ENCODE results near the gene LRRC3. TPM values are rescaled to one million over a fixed set of nuclear protein-coding genes. Genes with fewer than 3 reads are reported as not detected.
A peak's percentile ranks its signal among the peaks of the same experiment; 100 is the strongest.

LRRC3 gene
- polyA plus RNA-seq, 1 donor from 2014 or later: 0.14 TPM

- Mint-ChIP-seq H3K9me3 (no peaks in the 10 kb centered on the region), H3K27me3 (peaks cover 2% of the 10 kb centered on the region), H3K4me3 (no peak overlapping the region), H3K36me3 (peaks cover 6% of the 10 kb centered on the region), H3K27ac (no peak overlapping the region), H3K4me1 (peaks cover 2 to 7% (median 5%) of the 10 kb centered on the region in 3 donors)
These were observed 13.6 kb upstream of the LRRC3 start for GRCh38 chr21:44441581-44442265.

GRCh38 chr21:44442266-44443125 is 12.8 kb upstream of the LRRC3 start:
- H3K4me3 Mint-ChIP-seq: no peak overlapping the region
- peaks cover 2% of the 10 kb centered on the region for H3K27me3 Mint-ChIP-seq
- H3K27ac Mint-ChIP-seq: peak overlapping the region in 1 of 3 donors; percentile 47
- peaks cover 6% of the 10 kb centered on the region for H3K36me3 Mint-ChIP-seq
- peaks cover 2 to 7% (median 5%) of the 10 kb centered on the region in 3 donors for H3K4me1 Mint-ChIP-seq
- no peaks in the 10 kb centered on the region for H3K9me3 Mint-ChIP-seq

GRCh38 chr21:44443291-44443890 is 11.9 kb upstream of the LRRC3 start:
- peaks cover 6% of the 10 kb centered on the region for H3K36me3 Mint-ChIP-seq
- H3K27ac Mint-ChIP-seq: peak overlapping the region in 1 of 3 donors; percentile 5
- H3K27me3 Mint-ChIP-seq: peaks cover 2% of the 10 kb centered on the region
- H3K4me3 Mint-ChIP-seq: no peak overlapping the region
- peaks cover 2 to 7% (median 5%) of the 10 kb centered on the region in 3 donors for H3K4me1 Mint-ChIP-seq
- no peaks in the 10 kb centered on the region for H3K9me3 Mint-ChIP-seq

GRCh38 chr21:44443891-44444285 is 11.4 kb upstream of the LRRC3 start:
- Mint-ChIP-seq H3K36me3 (peaks cover 6% of the 10 kb centered on the region), H3K4me3 (no peak overlapping the region)

GRCh38 chr21:44444286-44444931 is 10.9 kb upstream of the LRRC3 start:
- H3K4me1 Mint-ChIP-seq: peaks cover 2 to 7% (median 5%) of the 10 kb centered on the region in 3 donors
- H3K27ac Mint-ChIP-seq: no peak overlapping the region
- H3K27me3 Mint-ChIP-seq: peaks cover 7% of the 10 kb centered on the region
- H3K4me3 Mint-ChIP-seq: no peak overlapping the region
- no peaks in the 10 kb centered on the region for H3K9me3 Mint-ChIP-seq
- H3K36me3 Mint-ChIP-seq: peaks cover 6% of the 10 kb centered on the region

More at GRCh38 chr21:44443891-44444285, 11.4 kb upstream of the LRRC3 start:
- Mint-ChIP-seq H3K27me3 (peaks cover 3% of the 10 kb centered on the region), H3K27ac (peak overlapping the region in 1 of 3 donors; percentile 5), H3K9me3 (no peaks in the 10 kb centered on the region), H3K4me1 (peaks cover 2 to 7% (median 5%) of the 10 kb centered on the region in 3 donors)

- Mint-ChIP-seq H3K4me3 (peak overlapping the region in 2 of 4 donors; percentile 12 to 18), H3K27ac (no peak overlapping the region), H3K36me3 (peaks cover 5% of the 10 kb centered on the region), H3K27me3 (peaks cover 7% of the 10 kb centered on the region), H3K4me1 (peaks cover 2 to 7% (median 5%) of the 10 kb centered on the region in 3 donors), H3K9me3 (no peaks in the 10 kb centered on the region)
These were observed 10.0 kb upstream of the LRRC3 start for GRCh38 chr21:44445145-44445812.

GRCh38 chr21:44448651-44449131 is 6.6 kb upstream of the LRRC3 start:
- Mint-ChIP-seq H3K27ac (no peak overlapping the region), H3K4me1 (peaks cover 2 to 7% (median 5%) of the 10 kb centered on the region in 3 donors), H3K9me3 (peaks cover 2 to 15% (median 3%) of the 10 kb centered on the region in 3 donors), H3K27me3 (peaks cover 10% of the 10 kb centered on the region), H3K36me3 (peaks cover 3% of the 10 kb centered on the region), H3K4me3 (no peak overlapping the region)

GRCh38 chr21:44449473-44450363 is 5.6 kb upstream of the LRRC3 start:
- H3K9me3 Mint-ChIP-seq: peaks cover 5 to 19% (median 9%) of the 10 kb centered on the region in 3 donors
- H3K4me3 Mint-ChIP-seq: no peak overlapping the region
- H3K27ac Mint-ChIP-seq: no peak overlapping the region
- peaks cover 2 to 7% (median 6%) of the 10 kb centered on the region in 3 donors for H3K4me1 Mint-ChIP-seq
- peaks cover 10% of the 10 kb centered on the region for H3K27me3 Mint-ChIP-seq
- peaks cover 3% of the 10 kb centered on the region for H3K36me3 Mint-ChIP-seq

GRCh38 chr21:44450402-44450801 is 4.9 kb upstream of the LRRC3 start:
- H3K27me3 Mint-ChIP-seq: peaks cover 9% of the 10 kb centered on the region
- H3K4me3 Mint-ChIP-seq: no peak overlapping the region
- H3K9me3 Mint-ChIP-seq: peaks cover 5 to 19% (median 9%) of the 10 kb centered on the region in 3 donors
- H3K4me1 Mint-ChIP-seq: peaks cover 0 to 3% (median 0%) of the 10 kb centered on the region in 3 donors
- H3K27ac Mint-ChIP-seq: peak overlapping the region in 1 of 3 donors; percentile 60
- peaks cover 1% of the 10 kb centered on the region for H3K36me3 Mint-ChIP-seq

- Mint-ChIP-seq H3K4me1 (peaks cover 0 to 3% (median 0%) of the 10 kb centered on the region in 3 donors), H3K9me3 (peaks cover 5 to 19% (median 9%) of the 10 kb centered on the region in 3 donors), H3K36me3 (no peaks in the 10 kb centered on the region), H3K4me3 (no peak overlapping the region), H3K27me3 (peaks cover 7% of the 10 kb centered on the region), H3K27ac (no peak overlapping the region)
These were observed 4.3 kb upstream of the LRRC3 start for GRCh38 chr21:44450999-44451398.

- Mint-ChIP-seq H3K27me3 (peaks cover 7% of the 10 kb centered on the region), H3K4me3 (peak overlapping the region in 2 of 4 donors; percentile 12 to 23), H3K4me1 (peaks cover 0 to 3% (median 2%) of the 10 kb centered on the region in 3 donors), H3K36me3 (no peaks in the 10 kb centered on the region), H3K27ac (no peak overlapping the region), H3K9me3 (peaks cover 5 to 19% (median 9%) of the 10 kb centered on the region in 3 donors)
These were observed 2.2 kb upstream of the LRRC3 start for GRCh38 chr21:44453120-44453519.

- H3K27ac Mint-ChIP-seq: no peak overlapping the region
- H3K4me1 Mint-ChIP-seq: peaks cover 0 to 3% (median 2%) of the 10 kb centered on the region in 3 donors
- peaks cover 5 to 19% (median 9%) of the 10 kb centered on the region in 3 donors for H3K9me3 Mint-ChIP-seq
- no peaks in the 10 kb centered on the region for H3K36me3 Mint-ChIP-seq
- peaks cover 5% of the 10 kb centered on the region for H3K27me3 Mint-ChIP-seq
- H3K4me3 Mint-ChIP-seq: peak overlapping the region; percentile 15 to 62 (median 56)
These were observed 1.3 kb upstream of the LRRC3 start for GRCh38 chr21:44454058-44454457.

Measured in IgD-negative memory B cell (primary cell).